NAMALWA (cell line): Measurements from ENCODE around the gene TEX2.
A peak's percentile ranks its signal among the peaks of the same experiment; 100 is the strongest.

Source experiments
- DNase-seq: peaks from one replicate; pipeline ENCODE4 v3.0.0-alpha.2; 2015; ENCODE audit warnings: low spot score

The TEX2 gene

GRCh38 chr17:64115822-64116534, 147.1 kb downstream of the TEX2 start:
- no peak for DNase-seq

- DNase-seq, result no peak
Observed at GRCh38 chr17:64115043-64115698, 147.9 kb downstream of the TEX2 start.

- DNase-seq, result no peak
Observed at GRCh38 chr17:64113006-64113405, 150.1 kb downstream of the TEX2 start.

GRCh38 chr17:64111831-64112230, 151.2 kb downstream of the TEX2 start:
- no peak for DNase-seq

GRCh38 chr17:64110379-64111152, 152.5 kb downstream of the TEX2 start:
- no peak for DNase-seq

- no peak for DNase-seq
Observed at GRCh38 chr17:64109400-64109799, 153.7 kb downstream of the TEX2 start.

GRCh38 chr17:64107500-64108236, 155.4 kb downstream of the TEX2 start:
- DNase-seq, result no peak

- DNase-seq, result peak; percentile 42
Observed at GRCh38 chr17:64106918-64107317, 156.1 kb downstream of the TEX2 start.

- no peak for DNase-seq
Observed at GRCh38 chr17:64103391-64104364, 159.4 kb downstream of the TEX2 start.

- DNase-seq, result no peak
Observed at GRCh38 chr17:64102627-64103390, 160.3 kb downstream of the TEX2 start.

- no peak for DNase-seq
Observed at GRCh38 chr17:64099543-64099942, 163.5 kb downstream of the TEX2 start.
